MM.1S (cell line): Measurements from ENCODE around the gene PASD1.

Experiments
- EZH2 ChIP-seq: fragments of 300-600 bp; sonication (generic); optimal IDR thresholded peaks from 2 replicates; pipeline ENCODE3; 2017; ENCODE audit warnings: low read depth, mild to moderate bottlenecking, antibody characterized with exemption, low read length, mixed read lengths
- TF ChIP-seq, protein P1 (sequence below): fragments of 300-600 bp; sonication (generic); IDR thresholded peaks from 2 replicates; pipeline ENCODE4 v1.5.1; 2016; ENCODE audit warnings: antibody characterized with exemption, low read length, mixed read lengths

- TF ChIP-seq, protein P1, sequence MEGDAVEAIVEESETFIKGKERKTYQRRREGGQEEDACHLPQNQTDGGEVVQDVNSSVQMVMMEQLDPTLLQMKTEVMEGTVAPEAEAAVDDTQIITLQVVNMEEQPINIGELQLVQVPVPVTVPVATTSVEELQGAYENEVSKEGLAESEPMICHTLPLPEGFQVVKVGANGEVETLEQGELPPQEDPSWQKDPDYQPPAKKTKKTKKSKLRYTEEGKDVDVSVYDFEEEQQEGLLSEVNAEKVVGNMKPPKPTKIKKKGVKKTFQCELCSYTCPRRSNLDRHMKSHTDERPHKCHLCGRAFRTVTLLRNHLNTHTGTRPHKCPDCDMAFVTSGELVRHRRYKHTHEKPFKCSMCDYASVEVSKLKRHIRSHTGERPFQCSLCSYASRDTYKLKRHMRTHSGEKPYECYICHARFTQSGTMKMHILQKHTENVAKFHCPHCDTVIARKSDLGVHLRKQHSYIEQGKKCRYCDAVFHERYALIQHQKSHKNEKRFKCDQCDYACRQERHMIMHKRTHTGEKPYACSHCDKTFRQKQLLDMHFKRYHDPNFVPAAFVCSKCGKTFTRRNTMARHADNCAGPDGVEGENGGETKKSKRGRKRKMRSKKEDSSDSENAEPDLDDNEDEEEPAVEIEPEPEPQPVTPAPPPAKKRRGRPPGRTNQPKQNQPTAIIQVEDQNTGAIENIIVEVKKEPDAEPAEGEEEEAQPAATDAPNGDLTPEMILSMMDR = no peak
- no peak for TF ChIP-seq EZH2
These were observed 112.7 kb downstream of the PASD1 start for GRCh38 chrX:151676196-151676595.
